ENCODE measurements around the gene GHRH.

The GHRH gene

DNA sequence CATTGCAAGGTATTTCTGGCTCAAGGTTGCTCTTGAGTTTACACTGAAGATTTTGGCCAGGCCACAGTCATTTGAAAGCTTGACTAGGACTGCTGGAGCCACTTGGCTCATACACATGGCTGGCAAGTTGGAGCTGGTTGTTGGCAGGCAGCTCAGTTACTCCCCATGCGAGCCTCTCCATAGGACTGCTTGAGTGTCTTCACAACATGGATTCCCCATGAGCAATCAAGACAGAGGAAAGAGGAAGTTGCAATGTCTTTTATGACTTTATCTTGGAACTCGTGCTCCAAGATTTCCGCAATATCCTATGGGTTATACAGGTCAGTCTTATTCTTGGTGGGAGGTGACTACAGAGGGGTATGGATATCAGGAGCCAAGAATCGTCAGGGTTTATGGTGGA is 26.5 kb upstream of the GHRH start:
- peak; percentile 72 for DNase-seq (ENCODE audit: low read depth)
- TF ChIP-seq, protein P1, sequence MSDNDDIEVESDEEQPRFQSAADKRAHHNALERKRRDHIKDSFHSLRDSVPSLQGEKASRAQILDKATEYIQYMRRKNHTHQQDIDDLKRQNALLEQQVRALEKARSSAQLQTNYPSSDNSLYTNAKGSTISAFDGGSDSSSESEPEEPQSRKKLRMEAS (IDR thresholded peaks at IDR 0.05; ENCODE audit: low read depth, low read length), result 0 out of 2 replicates have a peak, but pooled peaks have one; percentile 18
- TF ChIP-seq, protein P2, sequence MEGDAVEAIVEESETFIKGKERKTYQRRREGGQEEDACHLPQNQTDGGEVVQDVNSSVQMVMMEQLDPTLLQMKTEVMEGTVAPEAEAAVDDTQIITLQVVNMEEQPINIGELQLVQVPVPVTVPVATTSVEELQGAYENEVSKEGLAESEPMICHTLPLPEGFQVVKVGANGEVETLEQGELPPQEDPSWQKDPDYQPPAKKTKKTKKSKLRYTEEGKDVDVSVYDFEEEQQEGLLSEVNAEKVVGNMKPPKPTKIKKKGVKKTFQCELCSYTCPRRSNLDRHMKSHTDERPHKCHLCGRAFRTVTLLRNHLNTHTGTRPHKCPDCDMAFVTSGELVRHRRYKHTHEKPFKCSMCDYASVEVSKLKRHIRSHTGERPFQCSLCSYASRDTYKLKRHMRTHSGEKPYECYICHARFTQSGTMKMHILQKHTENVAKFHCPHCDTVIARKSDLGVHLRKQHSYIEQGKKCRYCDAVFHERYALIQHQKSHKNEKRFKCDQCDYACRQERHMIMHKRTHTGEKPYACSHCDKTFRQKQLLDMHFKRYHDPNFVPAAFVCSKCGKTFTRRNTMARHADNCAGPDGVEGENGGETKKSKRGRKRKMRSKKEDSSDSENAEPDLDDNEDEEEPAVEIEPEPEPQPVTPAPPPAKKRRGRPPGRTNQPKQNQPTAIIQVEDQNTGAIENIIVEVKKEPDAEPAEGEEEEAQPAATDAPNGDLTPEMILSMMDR (IDR thresholded peaks at IDR 0.05; ENCODE audit: low read depth, low read length), result no peak

DNA sequence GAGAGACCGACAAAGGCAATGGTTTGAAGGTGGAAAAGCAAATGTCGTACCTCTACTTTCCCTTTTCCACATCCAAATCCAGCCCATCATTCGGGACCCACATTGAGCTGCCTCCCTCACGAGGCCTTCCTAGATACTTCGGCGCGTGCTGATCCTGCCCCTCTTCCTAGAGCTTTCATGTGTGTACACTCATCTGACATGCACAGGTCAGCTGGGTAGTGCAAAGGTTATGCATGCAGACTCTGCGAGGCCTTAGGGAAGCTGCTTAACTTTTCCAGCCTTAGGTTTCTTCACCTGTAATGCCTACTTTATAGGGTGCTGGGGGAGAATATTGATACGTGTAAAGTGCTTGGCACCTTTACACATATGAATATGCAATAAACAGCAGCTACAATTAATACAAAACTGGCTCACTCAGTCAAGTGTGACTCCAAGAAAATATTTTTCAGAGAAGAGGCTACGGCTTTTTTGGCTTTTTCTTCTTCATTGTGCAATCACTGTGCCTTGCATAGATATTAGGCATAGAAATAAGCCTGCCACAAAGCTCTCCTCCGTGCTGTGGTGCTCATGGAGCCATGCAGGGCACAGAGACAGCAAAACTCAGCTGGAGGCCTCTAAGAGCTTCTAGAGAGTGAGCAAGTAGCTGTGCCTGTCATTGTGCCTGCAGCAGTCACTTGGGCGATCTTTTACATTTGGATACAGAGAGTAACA is 24.2 kb upstream of the GHRH start:
- no peak overlapping the region for H3K4me3 ChIP-seq (ENCODE audit: low read depth, low read length)
- TF ChIP-seq, protein P1 (IDR thresholded peaks at IDR 0.05; ENCODE audit: low read depth, low read length), result no peak
- TF ChIP-seq, protein P2 (IDR thresholded peaks at IDR 0.05; ENCODE audit: low read depth, low read length), result no peak
- TF ChIP-seq MYC (IDR thresholded peaks at IDR 0.05; ENCODE audit: low read depth, low read length), result no peak
- TF ChIP-seq POLR2A (IDR thresholded peaks at IDR 0.05; ENCODE audit: extremely low read depth, insufficient read length), result no peak
- no peak for DNase-seq (ENCODE audit: low read depth)

More for the DNA sequence above, 26.5 kb upstream of the GHRH start:
- no peak overlapping the region for H3K4me3 ChIP-seq (ENCODE audit: low read depth, low read length)

DNA sequence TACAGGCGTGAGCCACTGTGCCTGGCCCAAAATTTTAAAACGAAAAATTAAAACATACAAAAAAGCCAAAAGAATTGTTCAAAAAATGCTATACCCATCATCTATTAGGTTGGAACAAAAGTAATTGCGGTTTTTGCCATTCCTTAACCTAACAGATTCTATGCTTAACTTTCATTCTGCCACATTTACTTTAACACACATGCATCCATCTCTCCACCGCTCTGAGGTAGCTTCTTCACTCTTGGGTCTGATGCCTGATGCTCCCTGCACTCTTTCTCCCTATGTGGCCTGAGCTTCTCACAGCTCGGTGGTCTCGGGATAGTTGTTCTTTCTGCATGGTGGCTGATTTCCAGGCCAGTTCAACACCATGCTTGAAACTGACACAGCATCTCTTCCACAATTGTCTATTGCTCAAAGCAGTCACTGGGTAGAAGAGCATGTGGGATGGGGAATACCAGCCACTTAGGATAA is 23.1 kb upstream of the GHRH start:
- no peak overlapping the region for H3K4me3 ChIP-seq (ENCODE audit: low read depth, low read length)
- TF ChIP-seq MYC (IDR thresholded peaks at IDR 0.05; ENCODE audit: low read depth, low read length) (no peak), POLR2A (IDR thresholded peaks at IDR 0.05; ENCODE audit: extremely low read depth, insufficient read length) (no peak)
- TF ChIP-seq, protein P2 (IDR thresholded peaks at IDR 0.05; ENCODE audit: low read depth, low read length), result no peak
- TF ChIP-seq, protein P1 (IDR thresholded peaks at IDR 0.05; ENCODE audit: low read depth, low read length), result no peak
- DNase-seq (ENCODE audit: low read depth), result no peak

DNA sequence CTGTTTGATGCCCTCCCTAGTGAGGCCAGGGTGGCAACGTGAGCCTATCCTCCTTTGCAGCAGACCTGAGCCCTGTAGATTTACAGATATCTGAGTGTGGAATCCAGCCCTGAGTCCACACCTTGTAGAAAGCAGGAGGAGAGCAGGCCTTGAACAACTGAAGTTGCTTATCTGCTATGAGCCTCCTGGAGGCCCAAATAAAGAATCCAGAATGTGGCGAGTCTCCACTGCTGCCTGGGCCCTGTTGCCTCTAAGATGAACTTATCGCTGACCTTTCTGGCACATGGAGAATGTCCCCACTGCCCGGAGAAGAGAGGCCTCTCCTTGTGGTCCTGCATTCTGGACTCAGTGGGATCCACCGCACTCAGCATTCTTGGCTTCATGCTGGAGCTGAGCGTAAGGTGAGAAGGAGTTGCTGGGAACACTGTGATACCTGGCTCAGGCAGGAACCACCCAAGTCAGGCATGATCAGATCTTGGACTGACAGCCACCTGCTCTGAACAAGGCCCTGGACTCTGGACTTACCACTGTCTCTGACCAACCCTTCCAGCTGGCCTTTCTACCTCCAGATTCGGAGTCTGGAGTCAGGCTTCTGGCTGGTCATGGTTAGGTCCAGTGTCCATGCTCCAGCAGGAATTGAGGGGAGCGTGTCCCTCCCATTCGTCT is 22.0 kb upstream of the GHRH start:
- DNase-seq (ENCODE audit: low read depth), result no peak
- TF ChIP-seq MYC (IDR thresholded peaks at IDR 0.05; ENCODE audit: low read depth, low read length), result no peak
- no peak overlapping the region for H3K4me3 ChIP-seq (ENCODE audit: low read depth, low read length)

DNA sequence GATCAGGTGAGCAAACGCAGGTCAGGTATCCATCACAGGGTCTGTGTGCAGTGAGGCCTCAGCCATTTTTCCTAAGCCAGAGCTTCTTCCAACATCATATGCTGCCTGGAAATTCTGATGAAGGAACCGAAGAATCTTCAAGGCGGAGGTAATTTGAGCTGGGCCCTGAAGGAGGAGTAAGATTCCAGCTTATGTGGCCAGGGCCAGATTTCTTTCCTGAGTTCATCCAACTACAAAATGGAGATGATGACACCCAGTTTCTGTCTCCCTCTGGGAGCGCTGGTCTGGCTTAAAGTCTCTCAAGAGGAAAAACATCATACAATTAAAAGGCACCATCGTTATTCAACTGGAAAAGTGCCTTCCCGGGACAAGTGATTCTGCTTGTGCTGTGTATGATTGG is 20.9 kb upstream of the GHRH start:
- H3K4me3 ChIP-seq (ENCODE audit: low read depth, low read length), result no peak overlapping the region
- TF ChIP-seq MYC (IDR thresholded peaks at IDR 0.05; ENCODE audit: low read depth, low read length), result no peak
- peak; percentile 29 for DNase-seq (ENCODE audit: low read depth)

DNA sequence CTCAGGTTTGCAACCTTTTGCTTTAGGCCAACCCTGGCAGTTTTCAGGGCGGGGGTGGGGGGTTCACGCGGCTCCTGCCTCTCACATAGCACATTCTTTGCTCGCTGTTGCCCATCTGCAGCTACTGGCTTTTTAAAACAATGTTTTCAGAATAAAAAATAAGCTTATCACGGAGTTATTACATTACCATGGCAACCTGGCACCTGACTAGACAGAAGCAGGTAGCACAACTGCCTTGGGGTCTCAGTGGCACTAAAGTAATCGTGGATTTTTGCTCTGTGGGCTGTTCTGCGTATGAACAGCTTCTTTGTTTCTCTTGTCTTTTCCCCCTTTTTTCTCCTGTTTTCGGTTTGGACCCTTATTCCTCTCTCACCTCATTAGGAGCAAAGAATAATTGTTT is 18.8 kb upstream of the GHRH start:
- TF ChIP-seq POLR2A (IDR thresholded peaks at IDR 0.05; ENCODE audit: extremely low read depth, insufficient read length), result no peak
- TF ChIP-seq, protein P1 (IDR thresholded peaks at IDR 0.05; ENCODE audit: low read depth, low read length), result no peak
- TF ChIP-seq, protein P2 (IDR thresholded peaks at IDR 0.05; ENCODE audit: low read depth, low read length), result no peak
- no peak for TF ChIP-seq MYC (IDR thresholded peaks at IDR 0.05; ENCODE audit: low read depth, low read length)
- no peak for DNase-seq (ENCODE audit: low read depth)
- no peak overlapping the region for H3K4me3 ChIP-seq (ENCODE audit: low read depth, low read length)
